A549 (cell line): ENCODE measurements around the gene P4HB. TPM values are rescaled to one million over a fixed set of nuclear protein-coding genes. Genes with fewer than 3 reads are reported as not detected.

Experiments used
- ATAC-seq, 2 experiments: fragments of 200-7000 bp in 1 of 2; fragments of >200 bp in 1 of 2; cut with Nextera tagmentation in 1 of 2; cut with Tn5 transposase in 1 of 2; 3 replicates each; pipeline versions ENCODE4 v1.8.0 to v1.9.1; 2018 to 2020; ENCODE audit warnings: mild to moderate bottlenecking in 1 of 2, moderate library complexity in 1 of 2
- CTCF ChIA-PET: fragments of 300-600 bp; sonication (Branson Sonifier 250); formaldehyde crosslinking; extraction: SDS; loops from one replicate; lab custom pipeline; 2021; ENCODE audit warnings: antibody characterized with exemption, inconsistent platforms; lab: Yijun Ruan, JAX
- POLR2A ChIA-PET: fragments of 350-600 bp; formaldehyde crosslinking; extraction: SDS; loops from one replicate; lab custom pipeline; 2021; ENCODE audit warnings: antibody characterized with exemption, inconsistent platforms; lab: Yijun Ruan, JAX
- DNase-seq, 2 experiments: peaks; one replicate each; pipeline versions ENCODE4 v3.0.0 to v3.0.0-alpha.2; 2011 to 2016; ENCODE audit warnings: low read depth in 1 of 2, low spot score in 1 of 2
- FAIRE-seq: peaks from 2 replicates; lab custom pipeline; 2011; peaks lifted over from hg19 to GRCh38; lab: Jason Lieb, UNC
- H3K27ac ChIP-seq, 2 experiments: fragments of >200 bp; sonication (Bioruptor Twin); formaldehyde crosslinking; 3 replicates each; pipeline ENCODE4 v1.5.1; 2016 to 2017
- H3K4me1 ChIP-seq: fragments of >200 bp; sonication (Bioruptor Twin); formaldehyde crosslinking; 3 replicates; pipeline ENCODE4 v1.6.1; 2016
- H3K4me2 ChIP-seq: fragments of >200 bp; sonication (Bioruptor Twin); formaldehyde crosslinking; 3 replicates; pipeline ENCODE4 v1.6.1; 2016
- H3K4me3 ChIP-seq: fragments of >200 bp; sonication (Bioruptor Twin); formaldehyde crosslinking; 3 replicates; pipeline ENCODE4 v1.5.1; 2016
- H3K9me3 ChIP-seq: fragments of >200 bp; sonication (Bioruptor Twin); formaldehyde crosslinking; 3 replicates; pipeline ENCODE4 v1.6.1; 2016
- CBX2 ChIP-seq: fragments of 200-600 bp; sonication (generic); IDR thresholded peaks from 2 replicates; pipeline ENCODE4 v1.6.1; 2016; ENCODE audit warnings: low read depth, mild to moderate bottlenecking, borderline replicate concordance
- CEBPB ChIP-seq, 2 experiments: fragments of >200 bp in 1 of 2; sonication (Bioruptor Twin) in 1 of 2; formaldehyde crosslinking in 1 of 2; IDR thresholded peaks; 2 replicates each; pipeline ENCODE4 v1.6.1; 2012 to 2016
- FOXS1 ChIP-seq: fragments of 250-450 bp; sonication (Bioruptor Pico); IDR thresholded peaks from 2 replicates; pipeline ENCODE4 v1.5.0; 2020; ENCODE audit warnings: mild to moderate bottlenecking, moderate library complexity
- HOXB5 ChIP-seq: fragments of 250-450 bp; sonication (Bioruptor Pico); IDR thresholded peaks from 2 replicates; pipeline ENCODE4 v1.5.0; 2020; ENCODE audit warnings: mild to moderate bottlenecking, moderate library complexity
- KDM5A ChIP-seq: fragments of 200-600 bp; sonication (generic); IDR thresholded peaks from 2 replicates; pipeline ENCODE4 v1.6.1; 2016; ENCODE audit warnings: antibody characterized with exemption, mild to moderate bottlenecking
- MAFK ChIP-seq: fragments of 450-650 bp; IDR thresholded peaks from 2 replicates; pipeline ENCODE4 v1.6.1; 2014; ENCODE audit not compliant: partially characterized antibody
- NFE2L2 ChIP-seq: fragments of 150-350 bp; conservative IDR thresholded peaks from 2 replicates; pipeline ENCODE4 v1.6.1; 2014; ENCODE audit warnings: low read length
- PHF8 ChIP-seq: fragments of 200-600 bp; sonication (generic); IDR thresholded peaks from 2 replicates; pipeline ENCODE4 v1.6.1; 2016; ENCODE audit warnings: low read depth, mild to moderate bottlenecking, antibody characterized with exemption, moderate library complexity, borderline replicate concordance
- RAD21 ChIP-seq, 2 experiments: fragments of >200 bp in 1 of 2; sonication (Bioruptor Twin) in 1 of 2; formaldehyde crosslinking in 1 of 2; IDR thresholded peaks in 1 of 2; conservative IDR thresholded peaks in 1 of 2; 2 replicates in 1 of 2; 3 replicates in 1 of 2; pipeline ENCODE4 v1.6.1; 2012 to 2018; ENCODE audit warnings: inconsistent platforms in 1 of 2
- RARB ChIP-seq: fragments of 250-450 bp; sonication (Bioruptor Pico); IDR thresholded peaks from 2 replicates; pipeline ENCODE4 v1.8.0; 2021; ENCODE audit warnings: mild to moderate bottlenecking, moderate library complexity
- TP53 ChIP-seq: fragments of 250-450 bp; sonication (Bioruptor Pico); IDR thresholded peaks from 2 replicates; pipeline ENCODE4 v1.5.0; 2021; ENCODE audit warnings: mild to moderate bottlenecking, moderate library complexity
- WGBS: methylation state at CpG from one replicate; pipeline ENCODE4 v1.1.6; 2017; ENCODE audit errors: missing lambda C conversion rate; 5-methylcytosine and 5-hydroxymethylcytosine counted together
- polyA plus RNA-seq, 4 experiments: library from polyadenylated mRNA; depleted of rRNA in 3 of 4; stranded (reverse); fragments of >200 nt; fragmentation: RNase III in 1 of 4; extraction: RNeasy Plus Mini Kit Qiagen cat#74134 plus additional on column Dnase treatment in 1 of 4; gene quantifications; 2 replicates in 3 of 4; 3 replicates in 1 of 4; pipeline ENCODE4 v1.2.3, GENCODE V29; 2011 to 2017
- TF ChIP-seq, protein P1 (sequence below): IDR thresholded peaks from 2 replicates; pipeline ENCODE4 v1.6.1; 2012
- TF ChIP-seq, protein P2 (sequence below): IDR thresholded peaks from 2 replicates; pipeline ENCODE4 v1.6.1; 2012; ENCODE audit warnings: low read depth, borderline replicate concordance
- TF ChIP-seq, protein P3 (sequence below): IDR thresholded peaks from 2 replicates; pipeline ENCODE4 v1.6.1; 2012
- TF ChIP-seq, protein P4 (sequence below): fragments of >200 bp; sonication (Bioruptor Twin); formaldehyde crosslinking; IDR thresholded peaks from 2 replicates; pipeline ENCODE4 v1.6.1; 2016
- TF ChIP-seq, protein P5 (sequence below): fragments of 200-600 bp; sonication (generic); IDR thresholded peaks from 2 replicates; pipeline ENCODE4 v1.6.1; 2016; ENCODE audit warnings: antibody characterized with exemption, mild to moderate bottlenecking, moderate library complexity

P4HB gene
- polyA plus RNA-seq, 2 of the 4 experiments (the other 2 are of a cell fraction) = 102 to 622 TPM

DNA sequence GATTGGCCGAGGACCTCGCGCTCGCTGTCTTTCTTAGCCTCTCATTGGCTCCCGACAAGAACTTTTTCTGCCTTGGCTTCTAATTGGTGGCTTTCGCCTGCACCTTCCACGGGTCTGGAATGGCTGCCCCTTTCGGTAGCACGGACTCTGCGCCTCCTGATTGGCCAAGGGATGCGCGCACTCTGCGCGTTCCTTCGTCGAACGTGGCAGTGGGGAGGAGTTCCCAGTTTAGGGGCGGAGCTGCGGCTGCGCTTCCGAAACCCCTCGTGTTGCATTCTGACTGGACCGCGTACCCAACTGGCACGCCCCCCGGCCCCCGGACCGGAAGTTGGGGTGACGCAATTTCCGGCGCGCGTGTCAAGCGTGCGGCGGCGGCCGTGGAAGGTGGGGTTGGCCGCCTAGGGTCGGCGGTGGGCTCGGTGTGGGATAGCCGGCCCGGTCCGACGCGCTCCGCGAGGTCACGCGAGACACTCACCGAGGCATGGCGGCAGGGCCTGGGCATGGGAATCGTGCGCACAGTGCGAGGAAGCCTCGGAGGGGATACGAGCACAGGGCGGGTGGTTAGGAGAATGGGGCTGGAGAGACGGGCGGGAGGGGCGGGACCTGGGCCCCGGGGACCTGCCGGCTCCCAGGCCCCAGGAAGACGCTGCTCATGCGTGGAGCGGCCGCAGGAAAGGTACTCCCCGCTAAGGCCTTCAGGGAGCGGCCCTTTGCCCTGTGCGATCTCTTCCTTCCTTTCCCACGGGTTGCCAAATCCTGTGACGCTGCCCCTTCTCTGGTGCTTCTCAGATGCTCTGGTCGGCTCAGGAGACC, 627 bp upstream of the P4HB start (continued):
- TF ChIP-seq, protein P1, sequence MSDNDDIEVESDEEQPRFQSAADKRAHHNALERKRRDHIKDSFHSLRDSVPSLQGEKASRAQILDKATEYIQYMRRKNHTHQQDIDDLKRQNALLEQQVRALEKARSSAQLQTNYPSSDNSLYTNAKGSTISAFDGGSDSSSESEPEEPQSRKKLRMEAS = peak; percentile 98
- TF ChIP-seq, protein P2, sequence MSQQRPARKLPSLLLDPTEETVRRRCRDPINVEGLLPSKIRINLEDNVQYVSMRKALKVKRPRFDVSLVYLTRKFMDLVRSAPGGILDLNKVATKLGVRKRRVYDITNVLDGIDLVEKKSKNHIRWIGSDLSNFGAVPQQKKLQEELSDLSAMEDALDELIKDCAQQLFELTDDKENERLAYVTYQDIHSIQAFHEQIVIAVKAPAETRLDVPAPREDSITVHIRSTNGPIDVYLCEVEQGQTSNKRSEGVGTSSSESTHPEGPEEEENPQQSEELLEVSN = peak; percentile 75; the same call in 1 of the 2 replicates
- TF ChIP-seq PHF8 (peak; percentile 53; the same call in 1 of the 2 replicates), RARB (peak; percentile 90), RAD21 (conservative IDR thresholded peaks at IDR 0.05 in 1 of 2, IDR thresholded peaks at IDR 0.05 in 1 of 2) (peak in 1 of 2 experiments; percentile 15; a peak in 1 of 5 replicates), FOXS1 (CRISPR knock-in tag) (peak; percentile 100), CEBPB (IDR thresholded peaks at IDR 0.05) (peak; percentile 61 to 94)
- TF ChIP-seq, protein P3, sequence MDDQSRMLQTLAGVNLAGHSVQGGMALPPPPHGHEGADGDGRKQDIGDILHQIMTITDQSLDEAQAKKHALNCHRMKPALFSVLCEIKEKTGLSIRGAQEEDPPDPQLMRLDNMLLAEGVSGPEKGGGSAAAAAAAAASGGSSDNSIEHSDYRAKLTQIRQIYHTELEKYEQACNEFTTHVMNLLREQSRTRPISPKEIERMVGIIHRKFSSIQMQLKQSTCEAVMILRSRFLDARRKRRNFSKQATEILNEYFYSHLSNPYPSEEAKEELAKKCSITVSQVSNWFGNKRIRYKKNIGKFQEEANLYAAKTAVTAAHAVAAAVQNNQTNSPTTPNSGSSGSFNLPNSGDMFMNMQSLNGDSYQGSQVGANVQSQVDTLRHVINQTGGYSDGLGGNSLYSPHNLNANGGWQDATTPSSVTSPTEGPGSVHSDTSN = peak; percentile 100
- TF ChIP-seq, protein P4, sequence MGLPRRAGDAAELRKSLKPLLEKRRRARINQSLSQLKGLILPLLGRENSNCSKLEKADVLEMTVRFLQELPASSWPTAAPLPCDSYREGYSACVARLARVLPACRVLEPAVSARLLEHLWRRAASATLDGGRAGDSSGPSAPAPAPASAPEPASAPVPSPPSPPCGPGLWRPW = no peak

DNA sequence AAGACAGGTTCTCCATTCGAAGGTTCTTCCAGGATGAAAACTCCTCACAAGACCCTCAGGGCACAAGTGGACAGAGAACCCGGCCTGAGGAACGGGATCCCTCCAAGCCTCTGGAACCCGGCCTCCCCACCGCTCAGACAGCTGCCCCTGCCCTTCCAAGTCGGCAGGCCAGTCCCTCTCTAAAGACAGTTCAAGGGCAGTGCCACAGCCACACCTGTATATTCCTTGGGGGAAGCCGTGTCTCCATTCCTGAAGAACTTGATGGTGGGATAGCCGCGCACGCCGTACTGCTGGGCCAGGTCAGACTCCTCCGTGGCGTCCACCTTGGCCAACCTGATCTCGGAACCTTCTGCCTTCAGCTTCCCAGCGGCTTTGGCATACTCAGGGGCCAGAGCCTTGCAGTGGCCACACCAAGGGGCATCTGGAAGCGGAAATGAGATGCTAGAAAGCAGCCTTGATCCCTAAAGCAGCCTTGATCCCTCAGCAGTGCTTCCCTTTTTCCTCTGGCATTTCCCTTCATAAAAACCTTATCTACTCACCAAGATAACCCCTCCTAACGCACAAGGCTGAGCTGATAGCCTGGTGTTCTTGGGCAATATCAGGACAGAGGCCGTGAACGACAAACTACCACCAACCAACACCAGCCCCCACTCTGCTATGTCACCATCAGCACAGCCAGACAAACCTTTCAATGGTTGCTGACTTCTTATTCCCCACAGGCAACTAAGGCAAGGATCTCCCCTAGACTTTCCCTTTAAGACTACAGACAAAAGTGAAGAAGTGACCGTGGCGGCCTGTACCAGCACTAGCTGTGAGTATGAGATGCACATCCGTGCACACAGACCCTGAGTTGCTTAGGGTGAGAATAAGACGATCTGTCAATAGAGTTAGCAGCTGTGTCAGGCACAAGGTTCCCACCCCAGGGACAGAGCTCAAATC, 1.1 kb downstream of the P4HB start:
- CTCF ChIA-PET = interaction anchor here (0.7 to 2.6 kb wide), 8 partner anchors 10 to 157 kb away, joined by 3 to 15 read pairs (median 4); partner anchors contain the start of genes MCRIP1 and MRPL12
- POLR2A ChIA-PET = interaction anchor here (0.6 to 1.0 kb wide), 2 partner anchors 25 to 64 kb away, joined by 3 to 5 read pairs; no protein-coding TSS in a partner anchor
- Histone ChIP-seq H3K9me3 (no peaks in the 10 kb centered on the region), H3K4me2 (peak overlapping the region; percentile 87), H3K4me1 (peaks cover 35% of the 10 kb centered on the region), H3K27ac (peak overlapping the region; percentile 94 to 96)
- ATAC-seq = no peak
- TF ChIP-seq, protein P5, sequence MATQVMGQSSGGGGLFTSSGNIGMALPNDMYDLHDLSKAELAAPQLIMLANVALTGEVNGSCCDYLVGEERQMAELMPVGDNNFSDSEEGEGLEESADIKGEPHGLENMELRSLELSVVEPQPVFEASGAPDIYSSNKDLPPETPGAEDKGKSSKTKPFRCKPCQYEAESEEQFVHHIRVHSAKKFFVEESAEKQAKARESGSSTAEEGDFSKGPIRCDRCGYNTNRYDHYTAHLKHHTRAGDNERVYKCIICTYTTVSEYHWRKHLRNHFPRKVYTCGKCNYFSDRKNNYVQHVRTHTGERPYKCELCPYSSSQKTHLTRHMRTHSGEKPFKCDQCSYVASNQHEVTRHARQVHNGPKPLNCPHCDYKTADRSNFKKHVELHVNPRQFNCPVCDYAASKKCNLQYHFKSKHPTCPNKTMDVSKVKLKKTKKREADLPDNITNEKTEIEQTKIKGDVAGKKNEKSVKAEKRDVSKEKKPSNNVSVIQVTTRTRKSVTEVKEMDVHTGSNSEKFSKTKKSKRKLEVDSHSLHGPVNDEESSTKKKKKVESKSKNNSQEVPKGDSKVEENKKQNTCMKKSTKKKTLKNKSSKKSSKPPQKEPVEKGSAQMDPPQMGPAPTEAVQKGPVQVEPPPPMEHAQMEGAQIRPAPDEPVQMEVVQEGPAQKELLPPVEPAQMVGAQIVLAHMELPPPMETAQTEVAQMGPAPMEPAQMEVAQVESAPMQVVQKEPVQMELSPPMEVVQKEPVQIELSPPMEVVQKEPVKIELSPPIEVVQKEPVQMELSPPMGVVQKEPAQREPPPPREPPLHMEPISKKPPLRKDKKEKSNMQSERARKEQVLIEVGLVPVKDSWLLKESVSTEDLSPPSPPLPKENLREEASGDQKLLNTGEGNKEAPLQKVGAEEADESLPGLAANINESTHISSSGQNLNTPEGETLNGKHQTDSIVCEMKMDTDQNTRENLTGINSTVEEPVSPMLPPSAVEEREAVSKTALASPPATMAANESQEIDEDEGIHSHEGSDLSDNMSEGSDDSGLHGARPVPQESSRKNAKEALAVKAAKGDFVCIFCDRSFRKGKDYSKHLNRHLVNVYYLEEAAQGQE = no peak
- no peak for TF ChIP-seq CBX2
- TF ChIP-seq HOXB5 (CRISPR knock-in tag) = no peak
- no peak for TF ChIP-seq TP53
- no peak for TF ChIP-seq KDM5A
- TF ChIP-seq MAFK = no peak
- no peak for TF ChIP-seq NFE2L2
- TF ChIP-seq, all 56 proteins: peak for 0
- peak overlapping the region; percentile 88 for H3K4me3 ChIP-seq
- 64% methylated on average over 23 of the region's 23 CpGs for WGBS
- FAIRE-seq (no peak), DNase-seq (no peak)
